CD8-positive, alpha-beta memory T cell (primary cell): ENCODE results near the gene RAI2. TPM values are rescaled to one million over a fixed set of nuclear protein-coding genes. Genes with fewer than 3 reads are reported as not detected.

Experiments used
- CTCF ChIA-PET: fragments of 350-600 bp; sonication (Branson Sonifier 250); formaldehyde crosslinking; loops from one replicate; lab custom pipeline; 2021; ENCODE audit warnings: antibody characterized with exemption; lab: Charles Lee
- POLR2A ChIA-PET: fragments of 350-600 bp; sonication (Branson Sonifier 250); formaldehyde crosslinking; loops from one replicate; lab custom pipeline; 2021; ENCODE audit warnings: antibody characterized with exemption; lab: Charles Lee
- DNase-seq, 5 donors: peaks; one replicate each; pipeline versions ENCODE4 v3.0.0 to v3.0.0-alpha.2; 2020 to 2022; ENCODE audit warnings: mixed read lengths in 1 of 5
- H3K27ac ChIP-seq: one replicate; pipeline ENCODE4 v1.7.0; 2013; ENCODE audit warnings: low read depth, mild to moderate bottlenecking, low read length, moderate library complexity
- H3K27me3 ChIP-seq: 2 replicates; pipeline ENCODE4 v1.7.0; 2013; ENCODE audit warnings: low read length, mild to moderate bottlenecking; ENCODE audit not compliant: insufficient read depth, poor library complexity, severe bottlenecking
- H3K36me3 ChIP-seq: 2 replicates; pipeline ENCODE4 v1.7.0; 2013; ENCODE audit warnings: mild to moderate bottlenecking, low read length, moderate library complexity; ENCODE audit not compliant: insufficient read depth
- H3K4me1 ChIP-seq: 2 replicates; pipeline ENCODE4 v1.7.0; 2013; ENCODE audit warnings: mild to moderate bottlenecking, low read length, moderate library complexity; ENCODE audit not compliant: insufficient read depth
- H3K4me3 ChIP-seq: 2 replicates; pipeline ENCODE4 v1.7.0; 2013; ENCODE audit warnings: mild to moderate bottlenecking, low read length
- H3K9me3 ChIP-seq: 2 replicates; pipeline ENCODE4 v1.7.0; 2013; ENCODE audit warnings: mild to moderate bottlenecking, low read length
- H3K27ac Mint-ChIP-seq, 8 donors: one replicate each; pipeline ENCODE4 v1.8.0; 2020 to 2021; ENCODE audit warnings: mixed read lengths in 8 of 8, mild to moderate bottlenecking in 6 of 8, inconsistent platforms in 3 of 8, moderate library complexity in 3 of 8
- H3K27me3 Mint-ChIP-seq, 2 donors: one replicate each; pipeline ENCODE4 v1.8.0; 2020 to 2021; ENCODE audit warnings: mixed read lengths in 2 of 2, mild to moderate bottlenecking in 1 of 2, moderate library complexity in 1 of 2
- H3K36me3 Mint-ChIP-seq, 3 donors: one replicate each; pipeline ENCODE4 v1.8.0; 2020 to 2021; ENCODE audit warnings: mixed read lengths in 3 of 3, inconsistent platforms in 1 of 3, mild to moderate bottlenecking in 1 of 3
- H3K4me1 Mint-ChIP-seq, 3 donors: one replicate each; pipeline ENCODE4 v1.8.0; 2020 to 2021; ENCODE audit warnings: mixed read lengths in 3 of 3, inconsistent platforms in 1 of 3, mild to moderate bottlenecking in 1 of 3
- H3K4me3 Mint-ChIP-seq, 7 donors: one replicate each; pipeline ENCODE4 v1.8.0; 2020 to 2021; ENCODE audit warnings: mixed read lengths in 7 of 7, mild to moderate bottlenecking in 6 of 7, moderate library complexity in 4 of 7, inconsistent platforms in 2 of 7
- H3K9me3 Mint-ChIP-seq, 5 donors: one replicate each; pipeline ENCODE4 v1.8.0; 2020 to 2022; ENCODE audit warnings: mixed read lengths in 5 of 5, mild to moderate bottlenecking in 3 of 5, moderate library complexity in 2 of 5, inconsistent platforms in 1 of 5
- polyA plus RNA-seq: library from polyadenylated mRNA; unstranded; fragments of 300-500 nt; fragmentation: Illumina TruSeq; gene quantifications from one replicate; pipeline ENCODE4 v1.2.3, GENCODE V29; 2021
- total RNA-seq, 2 experiments: library from RNA; stranded (reverse); gene quantifications; one replicate each; pipeline ENCODE4 v1.2.3, GENCODE V29; 2021

RAI2 gene
- total and polyA plus RNA-seq, 3 experiments from 2014 or later: 0.32 to 0.64 (median 0.55) TPM

DNA sequence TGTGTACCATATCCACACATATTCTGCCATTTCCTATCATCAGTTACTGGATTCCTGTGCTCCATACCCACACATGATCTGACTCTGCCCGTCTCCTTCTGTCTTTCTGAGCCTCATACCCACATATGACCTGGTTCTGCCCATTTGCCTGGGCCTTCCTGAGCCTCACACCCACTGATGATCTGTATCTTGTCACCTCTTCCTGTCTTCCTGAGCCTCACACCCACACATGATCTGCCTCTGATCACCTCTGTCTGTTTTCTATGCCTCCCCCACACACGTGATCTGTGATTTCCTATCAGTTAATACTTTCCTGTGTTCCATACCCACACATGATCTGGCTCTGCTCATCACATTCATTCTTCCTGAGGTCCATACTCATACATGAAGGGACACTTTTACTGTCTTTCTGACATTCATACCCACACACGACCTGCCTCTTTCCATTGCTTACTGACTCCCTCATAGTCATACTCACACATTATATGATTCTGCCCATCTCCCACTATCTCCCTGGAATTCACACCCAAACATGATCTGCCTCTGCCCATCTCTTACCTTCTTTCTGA lies 91.3 kb downstream of the RAI2 start:
- no peaks in the 10 kb centered on the region for H3K9me3 Mint-ChIP-seq
- Histone ChIP-seq H3K27ac (no peak overlapping the region), H3K4me3 (no peak overlapping the region), H3K27me3 (no peaks in the 10 kb centered on the region), H3K36me3 (no peaks in the 10 kb centered on the region), H3K4me1 (peaks cover 47% of the 10 kb centered on the region), H3K9me3 (no peaks in the 10 kb centered on the region)
- ChIA-PET POLR2A (no interaction called here), CTCF (no interaction called here)
- H3K27ac Mint-ChIP-seq: no peak overlapping the region
- H3K4me3 Mint-ChIP-seq: no peak overlapping the region
- DNase-seq: no peak
- no peaks in the 10 kb centered on the region for H3K4me1 Mint-ChIP-seq
- no peaks in the 10 kb centered on the region for H3K27me3 Mint-ChIP-seq
- no peaks in the 10 kb centered on the region for H3K36me3 Mint-ChIP-seq

DNA sequence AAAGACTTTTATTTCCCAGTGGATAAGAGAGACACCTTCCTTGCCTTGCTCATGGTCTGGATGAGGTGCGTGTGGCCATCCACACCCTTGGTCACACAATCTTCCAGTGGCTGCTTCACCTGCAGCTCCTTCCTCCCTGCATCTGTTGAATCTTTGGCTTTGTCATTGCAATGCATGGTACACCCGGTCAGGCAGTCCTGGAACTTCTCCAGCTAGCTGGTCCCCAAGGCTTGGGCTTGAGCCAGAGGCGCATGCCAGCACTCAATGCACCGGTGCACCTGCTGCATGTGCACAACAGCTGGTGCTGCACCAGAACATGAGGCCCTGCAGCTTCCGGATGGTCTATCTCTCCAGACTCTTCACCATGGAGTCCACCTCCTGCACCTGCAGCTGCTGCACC lies 92.1 kb downstream of the RAI2 start:
- ChIA-PET CTCF (no interaction called here), POLR2A (no interaction called here)
- DNase-seq: no peak
- no peaks in the 10 kb centered on the region for H3K27me3 Mint-ChIP-seq
- no peaks in the 10 kb centered on the region for H3K36me3 ChIP-seq
- no peak overlapping the region for H3K27ac ChIP-seq
- no peaks in the 10 kb centered on the region for H3K27me3 ChIP-seq
- H3K9me3 ChIP-seq: no peaks in the 10 kb centered on the region
- no peak overlapping the region for H3K4me3 ChIP-seq
- H3K4me1 Mint-ChIP-seq: no peaks in the 10 kb centered on the region
- no peak overlapping the region for H3K4me3 Mint-ChIP-seq
- H3K36me3 Mint-ChIP-seq: no peaks in the 10 kb centered on the region
- no peak overlapping the region for H3K27ac Mint-ChIP-seq
- H3K4me1 ChIP-seq: peaks cover 47% of the 10 kb centered on the region
- no peaks in the 10 kb centered on the region for H3K9me3 Mint-ChIP-seq

- ChIA-PET POLR2A (no interaction called here), CTCF (no interaction called here)
- no peak overlapping the region for H3K27ac Mint-ChIP-seq
- Histone ChIP-seq H3K27me3 (no peaks in the 10 kb centered on the region), H3K9me3 (no peaks in the 10 kb centered on the region), H3K36me3 (no peaks in the 10 kb centered on the region), H3K4me1 (peaks cover 36% of the 10 kb centered on the region), H3K27ac (no peak overlapping the region), H3K4me3 (no peak overlapping the region)
- no peak for DNase-seq
- H3K27me3 Mint-ChIP-seq: no peaks in the 10 kb centered on the region
- H3K4me3 Mint-ChIP-seq: no peak overlapping the region
- no peaks in the 10 kb centered on the region for H3K9me3 Mint-ChIP-seq
- no peaks in the 10 kb centered on the region for H3K4me1 Mint-ChIP-seq
- H3K36me3 Mint-ChIP-seq: no peaks in the 10 kb centered on the region
Observed at GRCh38 chrX:17767734-17768133, 93.4 kb downstream of the RAI2 start.

GRCh38 chrX:17759990-17760389 lies 101.1 kb downstream of the RAI2 start:
- POLR2A ChIA-PET: no interaction called here

DNA sequence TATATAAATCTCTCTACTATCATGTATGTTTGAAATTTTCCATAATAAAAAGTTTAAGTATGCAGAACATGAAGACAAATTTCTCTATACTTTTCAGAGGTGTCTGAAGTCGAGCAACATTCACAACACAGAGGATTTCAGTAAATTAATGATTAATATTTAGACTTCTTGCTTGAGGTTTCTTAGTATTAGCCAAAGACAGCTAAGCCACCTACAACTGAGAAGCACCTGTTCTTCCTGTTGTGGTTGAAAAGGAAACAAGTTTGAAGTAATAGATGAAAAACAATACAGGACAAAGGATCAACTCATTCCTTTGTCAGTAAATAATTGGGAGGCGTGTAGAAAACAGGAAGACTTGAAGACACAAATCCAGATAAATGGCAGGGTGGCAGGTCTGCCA lies 102.7 kb downstream of the RAI2 start:
- Histone ChIP-seq H3K36me3 (no peaks in the 10 kb centered on the region), H3K27ac (no peak overlapping the region), H3K4me1 (no peaks in the 10 kb centered on the region), H3K27me3 (no peaks in the 10 kb centered on the region), H3K4me3 (no peak overlapping the region), H3K9me3 (no peaks in the 10 kb centered on the region)
- peaks cover 0 to 2% (median 0%) of the 10 kb centered on the region in 3 donors for H3K4me1 Mint-ChIP-seq
- H3K27ac Mint-ChIP-seq: no peak overlapping the region
- H3K9me3 Mint-ChIP-seq: peaks cover 0 to 1% (median 0%) of the 10 kb centered on the region in 5 donors
- POLR2A ChIA-PET: no interaction called here
- H3K36me3 Mint-ChIP-seq: no peaks in the 10 kb centered on the region
- DNase-seq: no peak
- no peaks in the 10 kb centered on the region for H3K27me3 Mint-ChIP-seq
- CTCF ChIA-PET: no interaction called here
- no peak overlapping the region for H3K4me3 Mint-ChIP-seq

More at GRCh38 chrX:17759990-17760389, 101.1 kb downstream of the RAI2 start:
- Mint-ChIP-seq H3K36me3 (no peaks in the 10 kb centered on the region), H3K4me3 (no peak overlapping the region), H3K27ac (no peak overlapping the region), H3K9me3 (peaks cover 0 to 1% (median 0%) of the 10 kb centered on the region in 5 donors), H3K4me1 (peaks cover 0 to 2% (median 0%) of the 10 kb centered on the region in 3 donors), H3K27me3 (no peaks in the 10 kb centered on the region)
- no peaks in the 10 kb centered on the region for H3K36me3 ChIP-seq
- no peaks in the 10 kb centered on the region for H3K9me3 ChIP-seq
- no peaks in the 10 kb centered on the region for H3K4me1 ChIP-seq
- no peak overlapping the region for H3K27ac ChIP-seq
- H3K27me3 ChIP-seq: no peaks in the 10 kb centered on the region
- H3K4me3 ChIP-seq: no peak overlapping the region
- CTCF ChIA-PET: no interaction called here
- DNase-seq: no peak

DNA sequence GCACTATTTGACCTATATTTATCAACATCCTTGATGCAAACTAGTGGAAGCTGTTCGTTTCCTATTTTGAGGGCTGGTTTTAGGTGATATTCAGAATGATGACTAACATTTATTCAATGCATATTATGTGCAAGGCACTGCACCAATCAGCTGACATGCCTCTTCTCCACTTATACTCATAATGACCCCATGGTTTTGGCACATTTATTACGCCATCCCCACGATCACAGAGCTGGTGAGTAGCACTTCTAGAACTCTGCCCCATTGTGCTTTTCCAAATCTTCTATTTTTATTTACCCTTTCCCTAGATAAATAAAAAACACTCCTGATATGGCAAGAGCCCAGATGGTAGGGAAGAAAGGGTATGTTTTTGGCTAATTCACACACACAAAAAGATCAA lies 110.7 kb downstream of the RAI2 start:
- peaks cover 0 to 1% (median 0%) of the 10 kb centered on the region in 5 donors for H3K9me3 Mint-ChIP-seq
- CTCF ChIA-PET: no interaction called here
- peaks cover 5% of the 10 kb centered on the region for H3K36me3 ChIP-seq
- H3K27me3 ChIP-seq: no peaks in the 10 kb centered on the region
- H3K4me3 ChIP-seq: no peak overlapping the region
- H3K27ac Mint-ChIP-seq: no peak overlapping the region
- H3K27ac ChIP-seq: no peak overlapping the region
- H3K36me3 Mint-ChIP-seq: peaks cover 0 to 7% (median 6%) of the 10 kb centered on the region in 3 donors
- H3K4me1 Mint-ChIP-seq: no peaks in the 10 kb centered on the region
- POLR2A ChIA-PET: no interaction called here
- DNase-seq: no peak
- no peaks in the 10 kb centered on the region for H3K4me1 ChIP-seq
- H3K4me3 Mint-ChIP-seq: no peak overlapping the region
- H3K9me3 ChIP-seq: no peaks in the 10 kb centered on the region
- peaks cover 0 to 7% of the 10 kb centered on the region in 2 donors for H3K27me3 Mint-ChIP-seq

Other genes starting within 250 kb of the RAI2 start
- gene SCML1, start 123.8 kb downstream of the RAI2 start, total RNA-seq: 1 to 10 TPM; 1.1 to 1.2 TPM
- gene SCML1, start 123.8 kb downstream of the RAI2 start, polyA plus RNA-seq: 0.67 TPM